NCI-H187 treated with DMSO at 0.1 percent for 48 hours (cell line): ENCODE measurements around the gene GABRB3.

Experiments used
- DNase-seq: peaks from one replicate; lab custom pipeline; 2025; lab: John Stamatoyannopoulos, UW

GABRB3 gene

DNA sequence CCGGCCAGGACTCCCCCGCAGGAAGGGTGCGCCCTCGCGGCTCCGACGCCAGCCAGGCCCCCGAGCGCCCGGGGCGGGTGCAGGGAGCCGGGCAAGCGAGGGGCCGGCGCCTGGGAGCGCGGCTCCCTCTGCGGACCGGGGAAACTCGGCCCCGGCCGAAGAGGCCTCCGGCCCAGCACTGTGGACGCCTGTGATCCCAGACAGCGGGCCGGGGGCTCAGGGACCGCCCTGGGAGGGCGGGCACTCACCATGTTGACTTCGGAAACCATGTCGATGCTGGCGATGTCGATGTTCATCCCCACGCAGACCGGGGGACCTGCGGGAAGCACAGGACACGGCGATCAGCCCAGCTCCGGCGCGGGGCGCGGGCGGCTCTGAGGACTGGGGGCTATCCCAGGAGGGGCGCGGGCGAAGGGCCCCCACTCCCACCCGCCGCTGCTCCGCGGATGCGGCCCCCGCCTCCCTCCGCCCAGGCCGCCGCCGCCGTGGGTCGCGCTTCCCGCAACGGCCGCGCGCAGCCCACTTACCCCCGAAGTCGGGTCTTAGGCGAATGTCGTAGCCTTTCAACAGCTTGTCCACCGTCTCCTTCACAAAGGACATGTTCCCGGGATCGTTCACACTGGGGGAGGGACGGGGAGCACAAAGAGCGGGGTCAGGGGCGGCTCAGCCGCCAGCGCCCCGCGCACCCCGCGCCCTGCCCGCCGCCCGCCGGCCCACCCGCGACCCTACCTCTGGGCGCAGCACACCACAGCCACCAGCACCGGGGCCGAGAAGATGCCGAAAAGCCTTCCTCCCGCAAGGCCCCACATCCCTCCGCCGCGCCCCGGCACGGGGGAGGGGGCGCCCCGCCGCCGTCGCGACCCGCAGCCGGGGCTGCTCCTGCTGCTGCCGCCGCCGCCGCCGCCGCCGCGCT, at the start of gene GABRB3:
TSS of gene GABRB3 (minus strand) at position 913 of the 913 bp plus-strand sequence.
- DNase-seq, result no peak

DNA sequence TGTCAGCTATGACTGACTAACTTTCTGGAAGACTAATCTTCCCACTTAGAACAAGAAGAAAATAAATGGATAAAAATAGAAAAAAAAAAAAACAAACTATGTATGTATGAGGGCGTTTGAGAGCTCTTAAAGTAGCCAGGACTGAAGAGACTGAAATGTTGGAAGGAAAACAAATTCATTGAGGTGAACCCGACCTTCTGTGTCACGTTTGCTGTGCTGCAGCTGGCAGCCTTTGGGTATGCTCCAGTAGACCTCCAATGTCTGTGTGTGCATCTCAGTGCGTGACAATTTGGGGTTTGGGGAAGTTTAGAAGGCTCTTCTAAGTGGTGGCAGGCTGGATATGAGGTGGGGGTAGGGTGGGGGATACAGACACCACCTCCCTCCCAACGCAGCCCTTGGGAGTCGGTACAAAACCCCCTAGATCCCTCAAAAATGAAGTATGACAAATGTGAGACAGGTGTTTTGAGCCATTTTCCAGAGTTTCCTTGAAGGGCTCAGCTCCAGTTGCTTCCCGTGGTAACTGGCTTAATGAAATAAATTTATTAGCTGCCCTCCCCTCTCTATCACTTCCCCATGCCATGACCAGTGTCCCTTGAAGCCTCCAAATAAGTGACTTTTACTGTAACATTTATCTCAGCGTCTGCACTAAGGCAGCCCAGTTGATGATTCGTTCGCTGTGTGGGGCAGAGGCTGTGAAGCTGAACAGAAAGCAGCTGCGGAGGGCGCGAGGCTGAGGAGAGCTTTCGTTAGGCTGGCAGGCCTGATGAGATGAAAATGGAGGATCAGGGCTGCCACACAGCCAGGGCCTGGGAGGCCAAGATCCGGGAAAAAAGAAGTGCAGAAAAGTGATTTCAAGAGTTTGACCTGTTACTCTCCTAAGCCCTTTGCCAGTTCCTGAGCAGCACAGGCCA, 34.9 kb upstream of the GABRB3 start:
- no peak for DNase-seq

GRCh38 chr15:26806574-26806973, 33.7 kb upstream of the GABRB3 start:
- no peak for DNase-seq

DNA sequence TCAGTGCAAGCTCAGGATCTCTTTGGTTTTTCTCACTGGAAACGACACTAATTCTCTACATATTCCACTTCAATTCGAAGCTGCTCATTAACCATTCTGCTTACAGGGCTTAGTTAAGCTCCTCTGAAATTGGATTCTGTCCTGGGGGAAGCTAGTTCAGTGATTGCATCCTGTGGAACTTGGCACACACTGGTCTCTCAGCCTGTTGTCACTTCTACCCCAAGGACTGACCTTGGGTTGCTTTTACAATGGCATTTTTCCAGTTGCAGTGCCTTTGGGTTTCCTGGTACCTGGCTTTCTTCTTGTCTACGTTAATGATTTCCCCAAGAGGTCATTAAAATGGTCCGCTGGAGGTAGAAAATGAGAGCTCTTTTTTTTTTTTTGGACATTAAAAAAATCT, 33.3 kb upstream of the GABRB3 start:
- no peak for DNase-seq

GRCh38 chr15:26805470-26805869, 32.6 kb upstream of the GABRB3 start:
- no peak for DNase-seq

DNA sequence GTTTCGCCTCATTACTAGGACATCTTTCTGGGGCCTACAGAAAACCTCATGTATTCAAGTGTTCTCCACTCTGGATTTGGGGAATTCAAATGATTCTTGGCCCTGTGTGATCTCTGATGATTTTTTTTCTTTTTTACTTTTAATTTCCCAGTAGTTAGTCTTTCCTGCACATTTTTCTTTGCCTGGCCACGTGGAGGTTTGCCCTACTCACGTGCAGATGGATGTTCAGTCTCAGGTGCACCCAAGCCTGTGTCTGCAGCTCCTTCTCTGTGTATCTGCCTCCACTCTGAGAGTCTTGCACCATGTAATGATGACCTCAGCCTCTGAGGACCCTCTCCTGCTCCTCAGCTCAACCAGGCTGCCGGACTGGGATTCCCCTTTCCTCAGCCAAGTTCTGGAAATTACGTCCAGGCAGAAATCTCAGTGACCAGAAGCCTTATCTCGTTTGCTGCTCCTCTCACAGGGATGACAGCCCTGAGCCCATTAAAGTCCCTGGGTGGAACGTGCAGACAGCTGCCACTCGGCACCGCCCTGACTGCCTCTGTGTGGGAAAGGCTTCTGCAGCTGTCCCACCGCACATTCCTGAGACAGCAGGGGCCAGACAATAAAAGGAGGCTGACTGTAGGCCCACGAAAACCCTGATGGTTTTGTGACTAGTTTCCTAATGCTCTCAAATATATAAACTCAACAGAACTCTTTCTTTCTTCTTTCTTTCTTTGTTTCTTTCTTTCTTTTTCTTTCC, 31.4 kb upstream of the GABRB3 start:
- no peak for DNase-seq

DNA sequence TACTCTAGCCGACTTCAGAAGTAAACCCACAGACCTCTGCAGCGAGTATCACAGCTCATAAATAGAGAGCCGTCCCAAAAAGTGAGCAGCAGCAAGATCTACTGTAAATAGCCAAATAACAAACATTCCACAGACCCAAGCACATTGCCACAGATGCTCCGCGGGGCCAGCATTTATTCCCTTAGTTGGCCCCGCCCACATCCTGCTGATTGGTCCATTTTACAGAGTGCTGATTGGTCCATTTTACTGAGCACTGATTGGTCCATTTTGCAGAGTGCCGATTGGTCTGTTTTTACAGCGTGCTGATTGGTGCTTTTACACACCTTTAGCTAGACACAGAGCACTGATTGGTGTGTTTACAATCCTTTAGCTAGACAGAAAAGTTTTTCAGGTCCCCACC, 17.3 kb upstream of the GABRB3 start:
- no peak for DNase-seq

DNA sequence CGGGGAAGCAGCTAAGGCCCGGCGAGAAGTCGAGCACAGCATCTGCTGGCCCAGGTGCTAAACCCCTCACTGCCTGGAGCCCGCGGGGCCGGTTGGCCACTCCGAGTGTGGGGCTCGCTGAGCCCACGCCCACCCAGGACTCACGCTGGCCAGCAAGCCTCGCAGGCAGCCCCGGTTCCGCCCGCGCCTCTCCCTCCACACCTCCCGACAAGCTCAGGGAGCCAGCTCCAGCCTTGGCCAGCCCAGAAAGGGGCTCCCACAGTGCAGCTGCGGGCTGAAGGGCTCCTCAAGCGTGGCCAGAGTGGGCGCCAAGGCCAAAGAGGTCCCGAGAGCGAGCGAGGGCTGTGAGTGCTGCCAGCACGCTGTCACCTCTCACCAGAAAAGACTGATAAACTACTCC, 8.9 kb upstream of the GABRB3 start:
- no peak for DNase-seq

- DNase-seq, result no peak
Measured at GRCh38 chr15:26773917-26774316, 1.1 kb upstream of the GABRB3 start.

DNA sequence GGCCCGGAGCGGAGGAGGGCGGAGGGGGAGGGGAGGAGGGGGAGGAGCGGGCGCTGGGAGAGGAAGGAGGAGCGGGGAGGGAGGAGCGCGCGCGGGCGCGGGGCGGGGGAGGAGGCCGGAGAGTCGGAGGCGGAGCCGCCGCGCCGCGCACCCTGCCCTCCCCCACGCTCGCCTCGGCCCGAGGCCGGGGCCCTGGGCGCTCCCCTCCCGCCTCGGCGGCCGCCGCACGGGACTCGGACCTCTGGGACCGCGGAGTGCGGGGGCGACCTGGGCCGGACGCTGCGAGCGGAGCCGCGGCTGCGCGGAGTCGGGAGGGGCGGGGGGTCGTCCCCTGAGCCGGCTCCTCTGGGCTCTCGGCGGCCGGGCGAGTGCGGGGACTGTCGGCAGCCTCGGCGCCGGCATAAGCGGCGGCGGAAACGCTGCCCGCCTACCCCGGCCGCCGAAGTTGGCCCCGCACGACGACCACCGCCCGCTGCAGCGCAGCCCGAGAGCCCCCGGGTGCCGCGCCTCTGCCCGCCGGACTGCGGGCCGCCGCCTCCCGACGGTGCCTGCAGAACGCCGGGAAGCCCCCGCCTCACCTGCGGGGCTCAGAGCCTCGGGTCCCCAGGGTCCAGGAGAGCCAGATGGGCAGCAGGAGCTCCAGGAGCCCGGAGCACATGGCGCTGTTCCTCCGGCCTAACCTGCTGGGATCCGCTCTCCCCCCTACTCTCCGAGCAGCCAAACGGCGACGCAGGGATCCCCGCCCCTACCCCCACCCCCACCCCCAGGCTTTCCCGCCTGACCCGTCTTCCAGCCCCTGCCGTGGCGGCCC, 406 bp upstream of the GABRB3 start:
- no peak for DNase-seq

GRCh38 chr15:26771578-26772153, 1.2 kb downstream of the GABRB3 start:
- DNase-seq, result no peak

- no peak for DNase-seq
Measured at GRCh38 chr15:26771168-26771567, 1.7 kb downstream of the GABRB3 start.

DNA sequence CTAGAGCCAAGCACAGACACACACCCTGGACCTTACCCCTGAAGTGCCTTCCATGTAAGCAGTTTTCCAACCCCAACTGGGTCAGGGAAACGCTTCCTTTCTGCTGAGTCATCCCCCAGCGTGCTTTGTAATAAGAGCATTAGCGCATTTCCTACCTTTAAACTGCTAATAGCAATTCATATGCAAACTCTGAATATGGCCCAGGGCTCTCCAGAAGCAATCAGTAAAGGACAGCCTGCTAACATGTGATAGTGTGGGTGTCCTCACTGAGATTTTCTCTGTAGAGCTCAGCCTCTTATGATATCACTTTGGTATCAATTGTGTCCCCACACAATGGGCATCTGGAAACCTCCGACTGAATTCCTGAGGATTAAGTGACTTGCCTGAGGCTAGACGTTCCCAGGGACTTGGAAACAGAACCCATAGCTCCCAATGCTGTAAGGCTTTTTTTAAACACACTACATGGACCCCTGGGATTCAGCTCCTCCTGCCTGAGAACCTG, 5.6 kb downstream of the GABRB3 start:
- no peak for DNase-seq

GRCh38 chr15:26766262-26766661, 6.6 kb downstream of the GABRB3 start:
- DNase-seq, result no peak

DNA sequence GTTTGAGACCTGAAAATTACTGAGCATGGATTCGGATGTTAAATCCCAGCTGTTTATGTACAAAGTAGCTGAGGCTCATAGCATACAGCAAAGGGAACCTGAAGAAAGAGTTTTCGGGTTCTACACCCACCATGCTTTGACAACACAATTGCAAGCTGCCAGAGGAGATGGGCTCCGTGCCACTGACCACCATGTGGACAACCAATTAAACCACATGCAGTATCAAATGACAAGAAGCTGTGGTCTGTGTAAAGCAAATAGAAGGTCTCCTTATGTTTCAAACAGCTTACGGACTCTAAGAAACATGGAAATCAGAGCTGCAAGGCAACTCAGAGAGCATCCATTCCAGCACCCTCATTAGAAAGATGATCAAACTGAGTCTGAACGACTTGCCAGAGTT, 12.9 kb downstream of the GABRB3 start:
- DNase-seq, result no peak

- DNase-seq, result no peak
Measured at GRCh38 chr15:26758079-26758478, 14.8 kb downstream of the GABRB3 start.

DNA sequence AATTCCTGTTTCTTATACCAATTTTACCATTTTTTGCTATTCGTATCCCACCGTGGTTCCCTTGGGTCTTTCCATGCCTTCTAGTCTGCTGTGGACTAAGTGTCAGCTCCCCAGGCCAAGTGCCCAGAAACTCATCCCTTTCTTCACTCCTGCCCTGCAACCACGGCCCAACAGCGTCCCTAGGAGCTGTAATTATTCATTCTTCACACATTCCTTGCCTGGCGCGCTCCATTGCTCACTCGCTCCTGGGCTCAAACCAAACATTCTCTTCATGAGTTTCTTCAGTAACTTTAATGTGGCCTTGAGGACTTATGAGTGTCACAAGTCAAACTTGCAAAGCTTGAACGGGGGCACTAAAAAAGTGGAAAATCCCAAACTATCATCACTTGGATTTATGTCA, 15.7 kb downstream of the GABRB3 start:
- no peak for DNase-seq

DNA sequence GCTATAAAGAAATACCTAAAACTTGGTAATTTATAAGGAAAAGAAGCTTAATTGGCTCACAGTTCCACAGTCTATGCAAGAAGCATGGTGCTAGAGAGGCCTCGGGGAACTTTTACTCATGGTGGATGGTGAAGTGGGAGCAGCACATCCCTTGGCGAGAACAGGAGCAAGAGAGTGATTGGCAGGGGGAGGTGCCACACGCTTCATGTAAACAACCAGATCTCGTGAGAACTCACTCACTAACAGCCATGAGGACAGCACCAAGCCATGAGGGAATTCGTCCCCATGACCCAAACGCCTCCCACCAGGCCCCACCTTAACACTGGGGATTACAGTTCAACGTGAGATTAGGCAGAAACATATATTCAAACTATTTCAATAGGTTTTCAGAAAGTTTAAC, 28.0 kb downstream of the GABRB3 start:
- DNase-seq, result no peak

DNA sequence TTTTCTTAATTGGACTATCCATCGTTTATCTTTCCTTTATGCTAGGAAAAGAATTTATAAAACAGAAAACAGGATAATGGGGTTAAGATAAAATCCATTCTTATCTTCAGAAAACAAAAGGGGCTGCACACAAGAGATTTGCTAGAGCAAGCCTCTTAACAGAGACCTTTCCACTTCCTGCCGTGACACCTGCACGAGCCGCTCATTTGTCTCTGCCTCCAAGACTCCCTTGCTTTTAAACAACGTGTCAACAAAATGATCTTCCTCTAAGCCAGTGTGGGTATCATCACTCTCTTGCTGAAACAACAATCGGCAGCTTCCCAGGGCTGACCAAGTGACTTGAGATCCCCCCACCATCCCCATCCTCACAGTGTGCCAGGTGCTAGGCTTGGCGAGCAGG, 33.1 kb downstream of the GABRB3 start:
- DNase-seq, result no peak

DNA sequence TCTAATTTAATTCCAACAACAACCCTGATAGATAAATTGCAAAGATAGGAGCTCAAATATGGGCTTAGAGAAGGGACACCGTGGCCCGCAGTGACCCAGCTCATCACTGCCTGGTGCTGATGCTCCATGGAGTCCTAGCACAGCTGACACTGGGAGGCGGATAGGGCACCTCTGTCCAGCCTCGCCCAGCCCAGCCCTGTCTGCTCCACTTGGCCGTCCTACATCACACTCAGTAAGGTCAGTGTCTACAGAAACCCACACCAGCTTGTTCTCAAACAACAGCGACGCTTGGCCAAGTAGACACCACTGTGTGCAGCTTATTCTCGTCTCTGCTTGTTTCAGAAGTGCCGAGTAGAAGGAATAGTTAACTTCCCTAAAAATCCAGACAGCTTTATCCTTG, 33.9 kb downstream of the GABRB3 start:
- no peak for DNase-seq
